H1 (cell line): ENCODE measurements around the gene GABPB2.

ENCODE experiments used
- CREB1 ChIP-seq: IDR thresholded peaks from 2 replicates; pipeline ENCODE4 v1.6.1; 2012; ENCODE audit warnings: inconsistent platforms
- CTCF ChIP-seq, 3 experiments: IDR thresholded peaks; 1 replicate in 2 of 3; 2 replicates in 1 of 3; pipeline versions ENCODE4 v1.5.1 to v1.6.1; 2011; ENCODE audit warnings: low read length in 3 of 3, mild to moderate bottlenecking in 3 of 3, inconsistent platforms in 2 of 3, low read depth in 1 of 3, moderate library complexity in 1 of 3; ENCODE audit not compliant: insufficient read depth in 1 of 3; ENCODE audit errors: control extremely low read depth in 1 of 3
- EGR1 ChIP-seq: IDR thresholded peaks from 2 replicates; pipeline ENCODE4 v1.6.1; 2011; ENCODE audit warnings: low read depth, low read length, borderline replicate concordance
- MAX ChIP-seq: IDR thresholded peaks from 2 replicates; pipeline ENCODE4 v1.6.1; 2012; ENCODE audit warnings: inconsistent platforms
- POLR2A ChIP-seq, 2 experiments: IDR thresholded peaks; 1 replicate in 1 of 2; 2 replicates in 1 of 2; pipeline ENCODE4 v1.6.1; 2011; ENCODE audit warnings: low read depth in 2 of 2, low read length in 2 of 2, mild to moderate bottlenecking in 2 of 2; ENCODE audit errors: control extremely low read depth in 1 of 2
- RFX5 ChIP-seq: IDR thresholded peaks from 2 replicates; pipeline ENCODE4 v1.6.1; 2011; ENCODE audit warnings: low read depth, low read length, improper control_type of control experiment, borderline replicate concordance

- no peak for TF ChIP-seq CTCF (IDR thresholded peaks at IDR 0.05; ENCODE audit: control extremely low read depth in 1 of 3, insufficient read depth in 1 of 3, low read depth in 1 of 3, low read length in 3 of 3)
- no peak for TF ChIP-seq EGR1
- no peak for TF ChIP-seq CREB1
- no peak for TF ChIP-seq POLR2A (IDR thresholded peaks at IDR 0.05; ENCODE audit: control extremely low read depth in 1 of 2, low read depth in 2 of 2, low read length in 2 of 2)
- no peak for TF ChIP-seq MAX
- no peak for TF ChIP-seq RFX5
These were observed 61.3 kb downstream of the GABPB2 start for GRCh38 chr1:151131701-151132334.
